OCI-LY1 (cell line): Measurements from ENCODE around the gene B3GALT6.

ENCODE experiments used
- H2AFZ ChIP-seq: fragments of 200-600 bp; sonication (generic), shearing (Covaris generic); 2 replicates; pipeline ENCODE4 v1.6.0; 2014; ENCODE audit warnings: antibody characterized with exemption, mild to moderate bottlenecking, low read length
- H3F3A ChIP-seq: fragments of 200-600 bp; sonication (generic), shearing (Covaris generic); 2 replicates; pipeline ENCODE4 v1.6.0; 2014; ENCODE audit warnings: mild to moderate bottlenecking, antibody characterized with exemption, low read length, moderate library complexity; ENCODE audit not compliant: insufficient read depth
- H3K27ac ChIP-seq: fragments of 200-600 bp; sonication (generic); 2 replicates; pipeline ENCODE4 v1.5.1; 2014; ENCODE audit warnings: low read length, mixed run types, mild to moderate bottlenecking, low read depth; ENCODE audit not compliant: poor library complexity, severe bottlenecking
- H3K27me3 ChIP-seq: fragments of 200-600 bp; sonication (generic); 2 replicates; pipeline ENCODE4 v1.6.0; 2014; ENCODE audit warnings: antibody characterized with exemption, mild to moderate bottlenecking, low read length, moderate library complexity; ENCODE audit not compliant: insufficient read depth
- H3K36me3 ChIP-seq: fragments of 200-600 bp; sonication (generic); 2 replicates; pipeline ENCODE4 v1.6.1; 2014; ENCODE audit warnings: mild to moderate bottlenecking, antibody characterized with exemption, low read length, moderate library complexity, mixed read lengths; ENCODE audit not compliant: insufficient read depth
- H3K4me1 ChIP-seq: fragments of 200-600 bp; sonication (generic); 2 replicates; pipeline ENCODE4 v1.5.1; 2014; ENCODE audit warnings: mild to moderate bottlenecking, low read length, moderate library complexity; ENCODE audit not compliant: insufficient read depth, severe bottlenecking
- H3K4me2 ChIP-seq: fragments of 200-600 bp; sonication (generic), shearing (Covaris generic); 2 replicates; pipeline ENCODE4 v1.6.1; 2014; ENCODE audit warnings: low read length
- H3K4me3 ChIP-seq: fragments of 200-600 bp; sonication (generic); 2 replicates; pipeline ENCODE4 v1.5.1; 2014; ENCODE audit warnings: low read length, low read depth, mild to moderate bottlenecking, mixed read lengths; ENCODE audit not compliant: poor library complexity, severe bottlenecking
- H3K79me2 ChIP-seq: fragments of 200-600 bp; shearing (Covaris generic); 2 replicates; pipeline ENCODE4 v1.6.1; 2016; ENCODE audit warnings: mixed run types, low read length, mixed read lengths; ENCODE audit not compliant: insufficient read depth
- H3K9ac ChIP-seq: fragments of 200-600 bp; sonication (generic), shearing (Covaris generic); 2 replicates; pipeline ENCODE4 v1.6.1; 2014; ENCODE audit warnings: mild to moderate bottlenecking, low read length, mixed read lengths
- H3K9me2 ChIP-seq: fragments of 200-600 bp; sonication (generic), shearing (Covaris generic); 2 replicates; pipeline ENCODE4 v1.6.1; 2014; ENCODE audit warnings: low read depth, mild to moderate bottlenecking, low read length, mixed read lengths
- H3K9me3 ChIP-seq: fragments of 200-600 bp; shearing (Covaris generic); 2 replicates; pipeline ENCODE4 v1.6.1; 2014; ENCODE audit warnings: low read length, mixed read lengths
- H4K20me1 ChIP-seq: fragments of 200-600 bp; sonication (generic), shearing (Covaris generic); 2 replicates; pipeline ENCODE4 v1.6.0; 2016; ENCODE audit warnings: mild to moderate bottlenecking, low read length; ENCODE audit not compliant: insufficient read depth
- EZH2 ChIP-seq: fragments of 200-600 bp; sonication (generic), shearing (Covaris generic); IDR thresholded peaks from 2 replicates; pipeline ENCODE4 v1.8.0; 2017; ENCODE audit warnings: borderline replicate concordance, mixed run types, mild to moderate bottlenecking, antibody characterized with exemption, low read length, moderate library complexity, mixed read lengths
- TF ChIP-seq, protein P1 (sequence below): fragments of 200-600 bp; sonication (generic), shearing (Covaris generic); IDR thresholded peaks from 2 replicates; pipeline ENCODE4 v1.5.1; 2017; ENCODE audit warnings: mild to moderate bottlenecking, antibody characterized with exemption, low read length, moderate library complexity, mixed read lengths

B3GALT6 gene

DNA sequence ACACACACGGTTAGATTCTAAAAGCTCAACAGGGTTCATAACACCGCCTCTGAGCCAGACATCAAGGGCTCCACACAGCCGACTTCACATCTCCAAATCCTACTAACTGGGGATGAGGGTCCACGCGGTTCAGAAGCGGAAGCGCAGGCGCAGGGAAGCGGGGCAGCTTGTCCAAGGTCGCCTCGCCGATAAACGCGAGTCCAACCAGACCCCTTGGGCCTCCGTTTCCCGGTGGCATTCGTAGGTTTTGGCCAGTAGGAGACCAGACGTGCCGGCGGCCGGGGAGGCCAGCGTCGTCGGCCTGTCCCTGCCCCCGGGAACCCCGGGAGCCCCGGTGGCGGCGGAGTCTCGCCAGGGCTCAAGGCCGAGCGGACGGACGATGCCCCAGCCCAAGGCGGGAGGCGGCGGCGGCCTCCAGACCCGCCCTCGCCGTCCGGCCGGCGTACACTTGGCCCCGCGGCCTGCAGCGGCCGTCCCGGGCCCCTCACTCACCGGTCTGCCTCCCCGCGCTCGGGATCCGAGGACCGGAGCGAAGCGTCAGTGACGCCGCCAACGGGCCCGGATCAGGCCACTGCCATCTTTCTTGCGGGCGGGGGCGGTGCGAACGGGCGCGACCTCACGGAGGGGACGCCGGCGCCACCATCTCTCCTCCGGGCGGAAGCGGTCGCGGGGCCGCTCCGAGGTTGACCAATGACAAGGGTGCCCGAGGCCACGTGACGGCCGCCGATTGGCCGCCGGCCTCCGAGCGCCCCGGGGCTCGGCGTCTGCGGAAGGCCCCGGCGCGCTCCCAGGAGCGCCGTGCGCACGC is 433 bp upstream of the B3GALT6 start, which contains the start of gene SDF4:
Gene SDF4, minus strand, starts transcription at position 602 of the 808 bp plus-strand sequence. CDS start 3,229 bp downstream, outside the sequence.
- no peaks in the 10 kb centered on the region for H4K20me1 ChIP-seq
- no peaks in the 10 kb centered on the region for H3K9me2 ChIP-seq
- H2AFZ ChIP-seq, result no peak within 1 kb of the TSS
- peak within 1 kb of the TSS; percentile 94 for H3K4me3 ChIP-seq
- peaks cover 40% of the 10 kb centered on the region for H3K4me1 ChIP-seq
- H3K4me2 ChIP-seq, result peak within 1 kb of the TSS; percentile 78
- H3K27ac ChIP-seq, result peak within 1 kb of the TSS; percentile 51
- H3K36me3 ChIP-seq, result peaks cover 42% of the 10 kb centered on the region
- H3K9ac ChIP-seq, result peak within 1 kb of the TSS; percentile 89
- no peaks in the 10 kb centered on the region for H3F3A ChIP-seq
- H3K27me3 ChIP-seq, result 0 out of 2 replicates have a peak, but pooled peaks cover 4% of the 10 kb centered on the region
- H3K79me2 ChIP-seq, result peaks cover 19% of the 10 kb centered on the region
- TF ChIP-seq EZH2, result no peak
- TF ChIP-seq, protein P1, sequence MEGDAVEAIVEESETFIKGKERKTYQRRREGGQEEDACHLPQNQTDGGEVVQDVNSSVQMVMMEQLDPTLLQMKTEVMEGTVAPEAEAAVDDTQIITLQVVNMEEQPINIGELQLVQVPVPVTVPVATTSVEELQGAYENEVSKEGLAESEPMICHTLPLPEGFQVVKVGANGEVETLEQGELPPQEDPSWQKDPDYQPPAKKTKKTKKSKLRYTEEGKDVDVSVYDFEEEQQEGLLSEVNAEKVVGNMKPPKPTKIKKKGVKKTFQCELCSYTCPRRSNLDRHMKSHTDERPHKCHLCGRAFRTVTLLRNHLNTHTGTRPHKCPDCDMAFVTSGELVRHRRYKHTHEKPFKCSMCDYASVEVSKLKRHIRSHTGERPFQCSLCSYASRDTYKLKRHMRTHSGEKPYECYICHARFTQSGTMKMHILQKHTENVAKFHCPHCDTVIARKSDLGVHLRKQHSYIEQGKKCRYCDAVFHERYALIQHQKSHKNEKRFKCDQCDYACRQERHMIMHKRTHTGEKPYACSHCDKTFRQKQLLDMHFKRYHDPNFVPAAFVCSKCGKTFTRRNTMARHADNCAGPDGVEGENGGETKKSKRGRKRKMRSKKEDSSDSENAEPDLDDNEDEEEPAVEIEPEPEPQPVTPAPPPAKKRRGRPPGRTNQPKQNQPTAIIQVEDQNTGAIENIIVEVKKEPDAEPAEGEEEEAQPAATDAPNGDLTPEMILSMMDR, result no peak
- H3K9me3 ChIP-seq, result no peaks in the 10 kb centered on the region

DNA sequence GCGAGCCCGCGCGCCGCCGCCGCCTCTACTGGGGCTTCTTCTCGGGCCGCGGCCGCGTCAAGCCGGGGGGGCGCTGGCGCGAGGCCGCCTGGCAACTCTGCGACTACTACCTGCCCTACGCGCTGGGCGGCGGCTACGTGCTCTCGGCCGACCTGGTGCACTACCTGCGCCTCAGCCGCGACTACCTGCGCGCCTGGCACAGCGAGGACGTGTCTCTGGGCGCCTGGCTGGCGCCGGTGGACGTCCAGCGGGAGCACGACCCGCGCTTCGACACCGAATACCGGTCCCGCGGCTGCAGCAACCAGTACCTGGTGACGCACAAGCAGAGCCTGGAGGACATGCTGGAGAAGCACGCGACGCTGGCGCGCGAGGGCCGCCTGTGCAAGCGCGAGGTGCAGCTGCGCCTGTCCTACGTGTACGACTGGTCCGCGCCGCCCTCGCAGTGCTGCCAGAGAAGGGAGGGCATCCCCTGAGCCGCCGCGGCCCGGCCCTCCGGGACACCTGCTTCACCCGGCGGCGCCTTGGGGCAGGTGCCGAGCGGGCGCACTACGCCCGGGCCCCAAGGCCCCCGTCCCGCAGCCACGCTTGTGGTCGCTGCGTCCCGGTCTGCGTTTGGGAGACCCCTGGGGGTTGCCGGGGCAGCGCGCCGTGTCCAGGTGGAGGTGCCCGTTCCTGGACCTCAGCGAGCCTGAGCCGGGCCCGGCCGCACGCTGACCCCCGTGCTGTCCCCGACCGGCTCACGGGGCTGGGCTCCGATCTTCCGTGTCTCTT is 944 bp downstream of the B3GALT6 start:
- Histone ChIP-seq H3K9ac (no peak overlapping the region), H3K4me2 (peak overlapping the region; percentile 45), H3K79me2 (peaks cover 19% of the 10 kb centered on the region)

GRCh38 chr1:1233567-1233892 is 1.5 kb downstream of the B3GALT6 start:
- Histone ChIP-seq H3K27ac (no peak overlapping the region), H3K9me2 (no peaks in the 10 kb centered on the region), H3F3A (no peaks in the 10 kb centered on the region), H3K4me3 (no peak overlapping the region), H3K9ac (no peak overlapping the region), H4K20me1 (no peaks in the 10 kb centered on the region), H3K27me3 (0 out of 2 replicates have a peak, but pooled peaks cover 9% of the 10 kb centered on the region), H3K36me3 (peaks cover 25% of the 10 kb centered on the region), H3K4me2 (no peak overlapping the region; the same call in 1 of the 2 replicates), H2AFZ (no peak overlapping the region), H3K9me3 (no peaks in the 10 kb centered on the region), H3K4me1 (peaks cover 39% of the 10 kb centered on the region), H3K79me2 (peaks cover 19% of the 10 kb centered on the region)
- no peak for TF ChIP-seq EZH2
- TF ChIP-seq, protein P1, result no peak

More for the DNA sequence above, 944 bp downstream of the B3GALT6 start:
- H3F3A ChIP-seq, result no peaks in the 10 kb centered on the region
- H3K27me3 ChIP-seq, result 0 out of 2 replicates have a peak, but pooled peaks cover 9% of the 10 kb centered on the region
- no peak overlapping the region for H2AFZ ChIP-seq
- TF ChIP-seq EZH2, result no peak
- TF ChIP-seq, protein P1, result no peak
- no peak overlapping the region for H3K27ac ChIP-seq
- peak overlapping the region; percentile 37 for H3K4me3 ChIP-seq
- no peaks in the 10 kb centered on the region for H3K9me2 ChIP-seq
- H3K4me1 ChIP-seq, result peaks cover 40% of the 10 kb centered on the region
- no peaks in the 10 kb centered on the region for H3K9me3 ChIP-seq
- peaks cover 31% of the 10 kb centered on the region for H3K36me3 ChIP-seq
- H4K20me1 ChIP-seq, result no peaks in the 10 kb centered on the region
